DND-41 (cell line): ENCODE measurements around the gene RNF181.

ENCODE experiments used
- EZH2 ChIP-seq: IDR thresholded peaks from 3 replicates; pipeline ENCODE4 v1.6.1; 2012; ENCODE audit warnings: borderline replicate concordance, low read depth, mild to moderate bottlenecking, moderate library complexity, low read length, inconsistent platforms; ENCODE audit not compliant: severe bottlenecking
- TF ChIP-seq, protein P1 (sequence below): IDR thresholded peaks from 2 replicates; pipeline ENCODE4 v1.5.1; 2012; ENCODE audit warnings: borderline replicate concordance, low read length, moderate library complexity, mild to moderate bottlenecking; ENCODE audit not compliant: poor library complexity, severe bottlenecking; ENCODE audit errors: extremely low read depth

DNA sequence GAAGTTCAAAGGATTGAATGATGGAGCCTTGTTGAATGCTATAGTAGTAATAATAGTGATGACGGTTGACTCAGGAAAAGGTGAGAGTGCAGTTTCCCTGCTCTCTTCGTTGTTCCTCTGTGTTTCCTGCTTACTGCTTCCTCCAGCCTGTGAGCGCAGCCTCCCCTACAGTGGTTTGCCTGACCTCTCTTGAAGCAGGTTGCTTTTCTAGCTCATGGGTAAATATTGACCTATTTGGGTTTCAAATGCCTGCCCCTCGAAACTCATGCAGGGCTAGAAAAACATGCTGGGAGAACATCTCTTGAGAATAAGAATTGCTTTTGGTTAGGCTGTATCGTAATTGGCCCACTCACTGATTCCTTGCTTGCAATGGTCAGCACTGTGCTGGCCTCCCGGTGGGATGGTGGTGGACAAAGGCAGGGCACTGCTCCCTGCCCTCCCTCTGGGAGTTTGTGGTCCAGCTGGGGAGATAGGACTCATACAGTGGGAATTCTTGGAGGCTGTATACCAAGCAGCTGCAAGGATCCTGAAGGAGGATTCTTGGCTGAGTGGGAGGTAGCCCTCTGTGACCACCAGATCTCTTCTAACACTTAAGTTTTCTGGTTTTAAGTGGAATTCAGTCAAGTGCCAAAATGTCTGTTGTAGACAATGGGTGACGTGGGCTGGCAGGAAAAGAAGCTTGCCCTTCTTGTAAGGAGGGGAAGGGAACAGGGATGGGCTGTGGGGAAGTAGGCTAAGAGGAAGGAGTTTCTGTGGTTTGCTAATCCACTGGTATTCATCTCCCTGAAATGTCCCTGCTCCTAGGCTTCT, 5.4 kb upstream of the RNF181 start:
- TF ChIP-seq, protein P1, sequence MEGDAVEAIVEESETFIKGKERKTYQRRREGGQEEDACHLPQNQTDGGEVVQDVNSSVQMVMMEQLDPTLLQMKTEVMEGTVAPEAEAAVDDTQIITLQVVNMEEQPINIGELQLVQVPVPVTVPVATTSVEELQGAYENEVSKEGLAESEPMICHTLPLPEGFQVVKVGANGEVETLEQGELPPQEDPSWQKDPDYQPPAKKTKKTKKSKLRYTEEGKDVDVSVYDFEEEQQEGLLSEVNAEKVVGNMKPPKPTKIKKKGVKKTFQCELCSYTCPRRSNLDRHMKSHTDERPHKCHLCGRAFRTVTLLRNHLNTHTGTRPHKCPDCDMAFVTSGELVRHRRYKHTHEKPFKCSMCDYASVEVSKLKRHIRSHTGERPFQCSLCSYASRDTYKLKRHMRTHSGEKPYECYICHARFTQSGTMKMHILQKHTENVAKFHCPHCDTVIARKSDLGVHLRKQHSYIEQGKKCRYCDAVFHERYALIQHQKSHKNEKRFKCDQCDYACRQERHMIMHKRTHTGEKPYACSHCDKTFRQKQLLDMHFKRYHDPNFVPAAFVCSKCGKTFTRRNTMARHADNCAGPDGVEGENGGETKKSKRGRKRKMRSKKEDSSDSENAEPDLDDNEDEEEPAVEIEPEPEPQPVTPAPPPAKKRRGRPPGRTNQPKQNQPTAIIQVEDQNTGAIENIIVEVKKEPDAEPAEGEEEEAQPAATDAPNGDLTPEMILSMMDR = no peak
- no peak for TF ChIP-seq EZH2
